Cardiac septum (tissue), 1 donor: ENCODE measurements around the gene TINAG. TPM values are rescaled to one million over a fixed set of nuclear protein-coding genes. Genes with fewer than 3 reads are reported as not detected.
A peak's percentile ranks its signal among the peaks of the same experiment; 100 is the strongest.

Experiments used
- DNase-seq: peaks from one replicate; pipeline ENCODE4 v3.0.0-alpha.2; 2020; ENCODE audit warnings: low spot score
- intact Hi-C: fragments of 100-400 bp; cut with DNase I; formaldehyde crosslinking; loops from one replicate; pipeline ENCODE4 v1.14.0; 2022
- long read RNA-seq: library from polyadenylated mRNA; unstranded; transcript quantifications from one replicate; pipeline ENCODE4 v2.0.0, GENCODE V29; 2021
- total RNA-seq: library from RNA; stranded (reverse); fragmentation: NEBNext Ultra II Directional; extraction: Animal tissue kit (Norgen Biotek cat#: 25700); gene quantifications from one replicate; pipeline ENCODE4 v1.2.1, GENCODE V29; 2021
- donor health status: DM: no; HTN: no; CAD: no.

The TINAG gene, protein sequence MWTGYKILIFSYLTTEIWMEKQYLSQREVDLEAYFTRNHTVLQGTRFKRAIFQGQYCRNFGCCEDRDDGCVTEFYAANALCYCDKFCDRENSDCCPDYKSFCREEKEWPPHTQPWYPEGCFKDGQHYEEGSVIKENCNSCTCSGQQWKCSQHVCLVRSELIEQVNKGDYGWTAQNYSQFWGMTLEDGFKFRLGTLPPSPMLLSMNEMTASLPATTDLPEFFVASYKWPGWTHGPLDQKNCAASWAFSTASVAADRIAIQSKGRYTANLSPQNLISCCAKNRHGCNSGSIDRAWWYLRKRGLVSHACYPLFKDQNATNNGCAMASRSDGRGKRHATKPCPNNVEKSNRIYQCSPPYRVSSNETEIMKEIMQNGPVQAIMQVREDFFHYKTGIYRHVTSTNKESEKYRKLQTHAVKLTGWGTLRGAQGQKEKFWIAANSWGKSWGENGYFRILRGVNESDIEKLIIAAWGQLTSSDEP
- total RNA-seq: 0.70 TPM
- long read RNA-seq: 0 reads

DNA sequence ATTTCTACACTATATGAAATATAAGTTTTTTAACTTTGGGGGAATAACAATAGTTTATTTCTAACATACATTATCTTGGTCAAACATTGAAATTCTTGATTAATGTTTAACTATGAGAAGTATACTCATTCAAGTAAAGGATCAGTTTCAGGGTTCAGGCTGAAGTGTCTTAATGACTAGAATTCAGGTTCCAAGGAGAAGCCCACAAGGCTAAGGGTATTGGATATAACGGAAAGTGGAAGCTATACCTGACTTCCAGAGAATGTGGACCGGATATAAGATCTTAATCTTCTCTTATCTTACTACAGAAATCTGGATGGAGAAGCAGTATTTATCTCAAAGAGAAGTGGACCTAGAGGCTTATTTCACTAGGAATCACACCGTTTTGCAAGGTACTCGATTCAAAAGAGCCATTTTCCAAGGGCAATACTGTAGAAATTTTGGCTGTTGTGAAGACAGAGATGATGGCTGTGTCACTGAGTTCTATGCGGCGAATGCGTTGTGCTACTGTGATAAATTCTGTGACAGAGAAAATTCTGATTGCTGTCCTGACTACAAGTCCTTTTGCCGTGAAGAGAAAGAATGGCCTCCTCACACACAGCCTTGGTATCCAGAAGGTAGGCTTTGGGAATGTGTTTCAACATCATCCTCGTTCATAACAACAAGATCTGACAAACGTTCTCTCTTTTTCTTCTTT is at the start of gene TINAG:
TSS of gene TINAG (plus strand) at position 153 of the 697 bp plus-strand sequence. CDS start at position 263, 110 bp downstream.
- no peak for DNase-seq
- intact Hi-C loops: no loop called here

DNA sequence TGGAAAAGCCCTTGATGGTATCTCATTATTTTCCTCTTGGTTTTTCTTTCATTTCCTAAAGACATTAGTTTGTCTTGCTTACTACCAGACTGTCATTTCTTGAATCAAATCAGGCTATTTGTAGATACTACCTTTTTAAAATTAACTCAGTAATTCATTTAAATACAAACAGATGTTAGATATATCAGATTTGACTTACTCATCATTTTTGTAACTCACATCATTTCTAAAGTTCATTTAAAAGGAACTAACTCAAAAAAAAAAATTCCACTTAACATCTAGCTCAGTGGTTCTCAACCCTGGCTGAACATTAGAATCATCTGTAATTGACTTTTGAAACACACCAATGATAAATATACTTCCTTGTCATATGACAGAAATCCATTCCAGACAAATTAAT is 48.2 kb upstream of the TINAG start:
- no peak for DNase-seq
- intact Hi-C loops: no loop called here

DNA sequence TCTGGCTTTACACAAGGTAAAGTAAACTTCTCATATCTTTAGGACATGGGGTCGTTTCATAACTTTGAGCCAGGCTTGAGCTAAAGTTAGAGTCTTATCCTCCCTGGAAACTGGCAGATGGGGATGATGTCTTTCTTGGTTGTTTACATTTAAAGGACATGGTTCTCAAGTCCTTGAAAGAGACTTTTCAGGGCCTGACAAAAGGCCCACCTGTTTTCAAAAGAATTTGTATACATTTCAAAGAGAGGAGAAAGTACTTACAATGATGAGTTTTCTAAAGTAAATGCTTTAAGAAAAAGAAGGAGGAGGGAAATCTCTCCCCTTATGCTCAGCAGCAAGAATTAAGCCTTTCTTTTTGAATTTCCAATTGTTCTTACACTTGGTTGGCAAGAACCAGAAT is 45.7 kb upstream of the TINAG start:
- intact Hi-C loops: no loop called here
- no peak for DNase-seq

DNA sequence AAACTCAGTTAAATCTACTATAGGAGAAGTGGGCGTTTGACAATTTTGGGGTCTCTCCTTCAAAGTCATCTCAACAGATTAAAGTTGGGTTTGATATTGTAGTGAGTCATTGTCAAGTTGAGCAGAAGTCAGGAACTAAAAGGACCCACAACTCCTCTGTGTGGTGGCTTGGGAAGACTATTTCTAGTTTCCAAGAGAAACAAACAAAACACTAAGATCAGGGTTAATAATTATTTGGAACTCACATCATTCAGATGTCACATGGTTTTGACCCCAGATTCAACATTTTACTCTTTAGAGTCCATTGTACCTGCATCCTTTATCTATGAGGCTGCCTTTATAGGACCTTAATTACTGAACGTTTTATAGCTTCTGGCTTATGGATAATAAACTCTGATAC is 45.3 kb upstream of the TINAG start:
- intact Hi-C loops: no loop called here
- no peak for DNase-seq

DNA sequence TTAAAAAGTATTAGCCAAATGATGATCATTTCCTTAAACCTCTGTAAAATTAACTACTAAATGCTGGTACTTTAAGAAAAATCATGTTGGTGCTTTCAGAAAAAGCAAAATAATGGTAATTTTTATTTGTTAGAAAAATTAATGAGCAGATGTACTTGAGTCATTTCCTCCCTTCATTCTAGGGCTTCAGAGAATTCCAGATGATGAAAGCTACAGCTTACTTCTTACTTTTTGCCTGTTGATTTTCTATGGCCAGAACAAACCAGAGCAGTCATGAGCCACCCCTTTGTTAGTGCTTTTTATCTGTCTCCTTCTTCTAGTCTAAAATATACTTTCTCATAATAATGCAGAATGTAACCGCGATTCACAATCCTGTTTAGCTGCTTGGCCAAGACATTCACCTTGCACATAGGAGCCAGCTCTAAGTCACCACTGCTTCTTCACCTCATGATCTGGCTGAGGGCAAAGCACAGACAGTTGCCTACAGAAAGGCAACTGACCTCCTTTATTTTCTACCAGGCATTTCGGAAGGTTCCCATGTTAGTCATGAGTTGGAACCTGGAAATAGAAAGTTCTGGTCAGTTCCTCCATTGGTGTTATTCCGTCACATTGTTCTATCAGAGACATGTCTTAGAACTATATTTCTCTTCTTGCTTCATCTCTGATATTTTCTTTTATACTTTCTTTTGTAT is 43.5 kb upstream of the TINAG start:
- DNase-seq: no peak
- intact Hi-C loops: loop anchor here (5.0 kb wide), 1 partner anchor 277 kb away; no protein-coding TSS in a partner anchor

DNA sequence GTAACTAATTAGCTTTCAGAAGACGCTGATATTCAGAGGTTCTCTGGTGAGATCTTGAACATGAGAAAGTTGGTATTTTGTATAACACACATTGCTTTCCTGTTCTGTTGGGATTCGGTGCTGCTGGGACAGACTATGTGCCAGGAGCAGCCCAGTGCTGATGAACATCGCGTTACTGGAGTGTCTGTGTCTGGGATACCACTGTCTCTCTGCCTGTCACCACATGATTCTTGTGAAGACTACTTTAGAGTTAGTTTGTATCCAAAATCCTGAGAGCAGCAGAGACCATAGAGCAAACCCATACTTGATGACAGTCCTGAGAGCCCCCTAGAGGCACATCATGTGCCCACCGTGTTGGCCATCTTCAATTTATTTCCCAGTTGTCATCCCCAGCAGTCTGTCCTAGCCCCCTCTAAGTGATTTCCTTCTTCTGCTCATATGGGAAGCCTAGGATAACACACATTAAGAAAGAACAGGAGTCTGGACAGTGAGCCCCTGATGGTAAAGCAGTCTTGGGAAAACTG is 41.8 kb upstream of the TINAG start:
- intact Hi-C loops: loop anchor here (5.0 kb wide), 1 partner anchor 279 kb away; no protein-coding TSS in a partner anchor
- no peak for DNase-seq

DNA sequence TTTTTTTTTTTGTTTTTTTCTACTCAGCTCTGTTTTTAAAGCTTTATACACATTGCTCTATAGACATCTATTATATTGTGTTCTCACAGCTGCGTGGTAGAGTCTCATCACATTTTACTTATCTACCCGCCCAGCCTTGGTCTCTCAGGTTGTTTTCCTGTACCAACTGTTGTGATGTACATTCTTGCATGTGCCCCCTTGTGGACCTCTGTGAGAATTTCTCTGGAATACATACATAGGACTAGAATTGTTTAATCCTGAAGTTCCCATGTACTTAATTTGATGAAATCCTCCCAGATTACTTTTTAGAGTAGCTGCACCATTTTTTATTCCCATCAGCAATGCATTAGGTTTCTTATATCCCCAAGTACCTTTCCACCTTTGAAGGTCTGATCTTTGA is 40.4 kb upstream of the TINAG start:
- DNase-seq: no peak
- intact Hi-C loops: loop anchor here (5.0 kb wide), 1 partner anchor 280 kb away; no protein-coding TSS in a partner anchor

DNA sequence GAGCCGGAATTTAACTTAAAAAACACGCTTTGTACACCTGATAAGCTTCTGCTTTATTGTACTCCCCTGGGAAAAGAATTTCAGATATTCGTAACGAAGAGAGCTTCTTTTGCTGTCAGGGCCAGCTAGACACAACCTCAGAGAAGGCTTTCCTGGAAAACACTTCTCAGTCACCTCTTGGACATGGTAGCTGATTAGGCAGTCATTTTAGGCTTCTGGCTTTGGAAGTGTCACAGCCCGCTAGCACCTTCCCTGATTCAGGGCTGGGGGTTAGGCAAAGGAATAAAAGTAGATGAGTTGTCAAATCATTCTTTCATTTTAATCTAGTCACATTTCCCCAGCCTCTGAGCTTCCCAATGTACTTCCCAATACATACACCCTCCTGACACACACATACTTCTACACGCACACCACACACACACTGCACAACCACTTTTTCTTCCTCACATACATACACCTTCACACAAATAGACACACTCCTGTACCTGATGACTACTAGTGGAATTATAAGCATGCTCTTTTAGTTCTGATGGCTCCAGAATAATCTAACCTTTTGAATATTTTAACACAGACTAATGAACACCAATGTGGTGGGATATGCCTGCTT is 34.9 kb upstream of the TINAG start:
- intact Hi-C loops: no loop called here
- DNase-seq: no peak

DNA sequence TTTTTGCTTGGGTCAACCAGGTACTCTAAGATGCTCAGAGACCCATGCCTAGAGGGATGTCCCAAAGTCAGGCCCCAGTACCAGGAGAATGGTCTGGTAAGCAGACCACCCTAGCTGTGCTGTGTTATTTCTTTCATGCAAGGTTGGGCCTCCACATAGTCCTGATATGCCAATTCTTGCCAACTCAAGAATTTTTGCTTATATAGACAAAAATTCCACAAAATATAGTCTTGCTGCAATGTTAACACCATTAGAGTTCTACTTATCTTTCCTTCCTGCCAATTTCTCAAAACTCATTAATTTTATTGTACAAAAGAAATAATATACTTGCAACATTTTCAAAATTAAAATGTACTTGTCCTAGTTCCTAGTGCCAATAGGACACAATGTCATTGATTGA is 33.9 kb upstream of the TINAG start:
- intact Hi-C loops: no loop called here

DNA sequence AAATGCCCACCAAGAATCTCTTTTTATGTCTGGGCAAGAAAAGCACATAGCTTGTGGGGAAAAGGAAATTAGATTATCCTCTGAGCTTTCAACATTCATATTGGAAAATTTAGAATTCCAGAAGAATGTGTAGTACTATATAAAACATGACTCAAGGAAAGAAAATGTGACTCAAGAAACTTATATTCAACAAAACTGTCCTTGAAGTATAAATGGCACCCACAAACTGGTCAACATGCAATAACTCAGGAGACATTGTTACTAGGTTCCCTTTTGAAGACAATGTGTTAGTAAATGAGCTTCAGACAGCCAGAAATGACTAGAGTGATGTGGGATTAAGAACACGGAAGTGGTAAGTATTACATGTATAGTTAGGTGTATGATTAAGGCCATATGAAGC is 26.1 kb upstream of the TINAG start:
- no peak for DNase-seq
- intact Hi-C loops: no loop called here

More for the DNA sequence above, 33.9 kb upstream of the TINAG start:
- DNase-seq: peak; percentile 49

DNA sequence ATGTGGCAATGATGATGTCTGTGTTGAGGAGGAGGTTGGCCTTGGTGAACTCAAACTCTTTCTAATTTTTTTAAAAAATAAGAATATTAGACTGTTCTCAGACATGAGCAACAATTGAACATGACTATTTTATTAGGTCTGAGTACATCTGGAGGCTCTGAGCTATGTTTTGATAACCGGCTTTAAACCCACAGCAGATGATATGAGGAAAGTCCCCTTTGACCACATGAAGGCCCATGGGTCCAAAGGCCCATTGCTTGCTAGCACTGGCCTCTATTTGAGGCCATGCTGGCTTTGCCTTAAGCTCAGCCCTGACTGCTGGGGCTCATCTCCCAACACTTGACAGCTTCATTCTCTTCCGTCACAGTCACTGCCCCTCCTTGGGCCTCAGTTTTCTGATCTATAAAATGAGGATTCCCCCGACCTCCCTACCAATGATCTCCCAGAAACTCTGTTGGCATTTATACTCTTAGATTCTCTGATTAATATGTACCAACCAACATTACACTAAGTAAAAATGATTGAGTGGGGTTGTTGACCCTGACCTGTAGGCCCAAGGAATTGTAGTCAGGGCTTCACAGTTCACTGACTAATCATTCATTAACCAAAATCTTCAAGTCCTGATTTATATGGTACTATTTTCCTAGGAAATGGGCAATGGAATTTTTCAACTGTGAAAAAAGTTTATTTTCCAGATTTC is 23.9 kb upstream of the TINAG start:
- intact Hi-C loops: no loop called here
- no peak for DNase-seq

DNA sequence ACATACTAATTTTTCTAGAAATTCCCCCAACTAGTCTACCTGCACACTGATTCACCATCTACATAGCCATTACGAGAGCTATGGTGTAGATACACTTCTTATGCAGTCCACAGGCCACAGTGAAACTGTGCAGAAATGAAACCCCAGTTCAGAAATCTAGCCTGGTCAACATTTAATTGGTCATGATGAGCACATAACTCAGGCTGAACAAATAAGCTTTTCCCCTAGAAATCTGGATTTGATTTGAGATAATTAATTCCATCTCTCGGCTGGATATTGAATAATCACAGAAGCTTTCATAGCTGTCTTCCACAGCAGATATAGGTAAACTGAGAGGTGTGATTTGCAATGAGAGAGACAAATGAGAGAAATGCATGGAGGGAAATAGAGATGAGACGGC is 22.6 kb upstream of the TINAG start:
- intact Hi-C loops: no loop called here
- DNase-seq: no peak

DNA sequence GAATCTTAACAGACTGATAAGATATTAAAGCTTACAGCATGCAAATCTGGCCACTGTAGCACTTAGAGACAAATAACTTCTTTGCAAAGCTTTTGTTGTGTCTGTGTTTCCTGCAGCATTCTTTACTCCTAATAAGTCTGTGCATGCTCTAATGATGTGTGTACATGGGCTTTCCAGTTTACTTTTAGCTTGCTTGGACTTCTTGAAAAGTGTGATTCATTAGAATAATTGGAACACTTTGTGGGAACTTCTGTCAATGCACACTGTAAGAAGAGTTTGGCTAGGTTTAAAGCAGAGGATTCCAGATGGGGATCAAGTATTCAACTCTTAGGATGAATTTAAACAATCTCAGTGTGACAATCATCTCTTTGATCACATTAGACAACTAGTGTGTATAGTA is 22.1 kb upstream of the TINAG start:
- intact Hi-C loops: no loop called here
- no peak for DNase-seq

DNA sequence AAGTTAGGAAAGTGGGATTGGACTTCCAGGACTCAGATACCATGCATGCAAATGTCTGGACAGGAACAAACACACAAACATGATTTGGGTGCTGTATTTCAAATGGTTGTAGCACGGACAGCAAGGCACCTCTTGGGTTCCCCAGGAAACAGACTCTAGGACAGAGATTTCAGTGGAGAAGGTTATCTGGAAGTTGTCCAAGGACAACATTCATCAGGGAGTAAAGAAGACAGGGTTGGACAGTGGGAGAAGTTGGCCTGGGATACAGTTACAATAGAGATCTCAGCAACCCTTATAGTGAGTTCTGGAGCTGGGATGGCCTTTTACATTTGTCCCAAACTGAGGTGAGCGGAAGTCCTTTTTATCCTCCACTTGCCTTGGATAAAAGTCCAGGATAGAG is 19.8 kb upstream of the TINAG start:
- intact Hi-C loops: no loop called here

DNA sequence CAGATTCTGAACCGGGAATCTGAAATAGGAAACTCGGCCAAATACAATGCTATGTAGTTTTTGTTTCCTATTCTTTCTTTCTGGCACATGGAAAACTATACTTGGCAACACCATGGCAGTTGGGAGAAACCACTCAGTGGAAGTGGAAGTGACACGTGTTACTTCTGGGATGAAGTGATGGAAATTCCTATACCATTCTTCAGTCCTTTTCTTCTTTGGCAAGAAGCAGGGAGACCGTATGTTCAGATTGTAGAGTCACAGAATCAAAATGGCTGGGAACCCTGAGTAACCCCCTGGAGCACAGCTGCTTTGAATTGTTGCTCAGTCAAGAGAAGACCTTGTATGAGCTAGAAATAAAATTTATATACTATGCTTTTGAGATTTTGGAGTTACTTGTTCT is 18.8 kb upstream of the TINAG start:
- intact Hi-C loops: no loop called here
- DNase-seq: no peak

More for the DNA sequence above, 19.8 kb upstream of the TINAG start:
- DNase-seq: no peak

DNA sequence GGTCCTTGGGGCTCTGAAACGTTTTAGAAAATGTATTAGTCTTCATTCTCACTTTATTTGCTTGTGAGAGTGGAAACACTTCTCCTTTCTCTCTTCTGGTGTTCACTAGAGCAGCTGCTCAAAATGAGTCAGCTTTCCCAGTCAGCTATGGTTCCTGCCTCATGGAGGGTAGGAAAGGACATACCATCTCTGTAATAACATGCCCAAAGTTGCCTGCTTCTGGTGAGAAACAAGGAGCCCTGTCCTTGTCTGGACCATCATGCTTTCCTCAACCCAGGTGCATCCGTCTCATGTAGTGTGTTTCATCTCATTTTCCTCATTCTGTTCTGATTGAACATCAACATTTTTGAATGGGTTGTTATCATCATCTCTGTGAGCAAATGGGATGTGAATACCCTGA is 17.1 kb upstream of the TINAG start:
- DNase-seq: no peak
- intact Hi-C loops: no loop called here

DNA sequence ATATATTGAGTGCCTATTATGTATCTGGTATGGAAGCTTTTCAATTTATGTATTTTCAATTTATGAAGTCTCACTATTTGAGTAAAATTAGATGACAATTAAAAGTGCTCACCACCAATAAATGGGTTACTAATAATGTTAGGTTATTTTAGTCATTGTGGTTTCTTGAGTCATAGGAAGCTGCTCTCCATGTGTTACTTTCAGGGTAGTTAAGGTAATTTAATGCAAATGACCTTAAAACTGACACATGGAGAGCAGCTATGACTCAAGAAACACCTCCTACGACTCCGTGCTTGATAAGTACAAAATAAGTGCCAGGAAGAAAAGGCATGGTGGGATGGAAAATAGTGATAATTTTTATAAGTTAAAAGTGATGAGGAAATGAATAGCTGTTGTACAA is 16.5 kb upstream of the TINAG start:
- intact Hi-C loops: no loop called here
- DNase-seq: no peak

DNA sequence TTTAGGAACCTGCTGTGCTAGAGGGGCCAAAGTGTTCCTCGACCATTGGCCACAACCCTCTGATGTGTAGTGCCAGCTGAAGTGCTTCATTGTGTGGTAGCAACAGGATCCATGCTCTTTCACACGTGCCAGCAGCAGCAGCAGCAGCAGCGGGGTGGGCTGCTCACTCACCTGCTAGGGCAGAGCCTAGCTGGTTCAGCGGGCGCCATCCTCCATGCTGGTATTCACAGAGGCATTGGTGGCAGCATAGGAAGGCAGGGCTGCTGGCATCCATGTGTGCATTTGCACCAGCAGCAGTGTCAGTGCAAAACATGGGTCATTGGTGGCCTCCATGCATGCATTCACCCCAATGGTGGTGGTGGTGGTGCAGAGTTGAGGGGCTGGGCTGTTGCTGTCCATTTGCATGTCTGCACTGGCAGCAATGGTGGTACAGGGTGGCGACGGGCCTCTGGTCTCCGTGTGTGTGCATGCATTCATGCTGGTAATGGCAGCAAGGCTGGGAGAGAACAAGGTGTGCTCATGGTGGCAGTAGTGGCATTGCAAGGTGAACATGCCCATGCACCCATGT is 13.2 kb upstream of the TINAG start:
- intact Hi-C loops: no loop called here
- no peak for DNase-seq
